Measurements from ENCODE around the gene MIOX. TPM values are rescaled to one million over a fixed set of nuclear protein-coding genes. Genes with fewer than 3 reads are reported as not detected.

The MIOX gene
- polyA plus RNA-seq, 1 donor from 2014 or later: not detected

- Histone ChIP-seq H3K4me2 (ENCODE audit: low read length) (peak within 1 kb of the TSS; percentile 97), H3K9me2 (ENCODE audit: insufficient read depth, low read length) (no peaks in the 10 kb centered on the region), H3K27ac (ENCODE audit: low read length) (peak within 1 kb of the TSS; percentile 81), H3K9me3 (ENCODE audit: low read length) (no peaks in the 10 kb centered on the region), H4K20me1 (ENCODE audit: insufficient read depth) (no peaks in the 10 kb centered on the region), H3F3A (ENCODE audit: insufficient read depth, low read length, poor library complexity, severe bottlenecking) (no peaks in the 10 kb centered on the region), H2AFZ (ENCODE audit: low read depth, low read length) (peak within 1 kb of the TSS; percentile 27), H3K36me3 (ENCODE audit: insufficient read depth, low read length) (no peaks in the 10 kb centered on the region), H3K27me3 (ENCODE audit: insufficient read depth, low read depth, low read length) (no peaks in the 10 kb centered on the region), H3K79me2 (replicated peaks; ENCODE audit: insufficient read depth, low read length) (peaks cover 34% of the 10 kb centered on the region), H3K9ac (ENCODE audit: low read length) (peak within 1 kb of the TSS; percentile 86), H3K4me3 (ENCODE audit: low read length) (peak within 1 kb of the TSS; percentile 94)
- peak; percentile 76 for TF ChIP-seq POLR2AphosphoS5 (IDR thresholded peaks at IDR 0.05)
- peak; percentile 77 for TF ChIP-seq MXI1 (conservative IDR thresholded peaks at IDR 0.05; ENCODE audit: poor library complexity, severe bottlenecking)
- TF ChIP-seq EP300 (conservative IDR thresholded peaks at IDR 0.05; ENCODE audit: poor library complexity, severe bottlenecking): no peak
- TF ChIP-seq TAF1 (IDR thresholded peaks at IDR 0.05; ENCODE audit: low read depth): peak; percentile 51
- no peak for TF ChIP-seq CTCF (IDR thresholded peaks at IDR 0.05; ENCODE audit: poor library complexity, severe bottlenecking)
- TF ChIP-seq SMC3 (conservative IDR thresholded peaks at IDR 0.05; ENCODE audit: poor library complexity): peak; percentile 46
- TF ChIP-seq RAD21 (conservative IDR thresholded peaks at IDR 0.05): peak; percentile 45
These were observed 20.8 kb downstream of the MIOX start, which contains the start of gene LMF2 for GRCh38 chr22:50507421-50507990. LMF2 (minus strand) TSS chr22:50507702; CDS start chr22:50507675, 27 bp downstream.

GRCh38 chr22:50507991-50508884 lies 21.6 kb downstream of the MIOX start, which contains the start of gene NCAPH2:
NCAPH2 (plus strand) TSS chr22:50508224; CDS start chr22:50508338, 114 bp downstream.
- no peaks in the 10 kb centered on the region for H3F3A ChIP-seq (ENCODE audit: insufficient read depth, low read length, poor library complexity, severe bottlenecking)
- peaks cover 37% of the 10 kb centered on the region for H3K79me2 ChIP-seq (replicated peaks; ENCODE audit: insufficient read depth, low read length)
- no peaks in the 10 kb centered on the region for H3K9me3 ChIP-seq (ENCODE audit: low read length)
- no peaks in the 10 kb centered on the region for H3K27me3 ChIP-seq (ENCODE audit: insufficient read depth, low read depth, low read length)
- peak within 1 kb of the TSS; percentile 97 for H3K4me2 ChIP-seq (ENCODE audit: low read length)
- H3K9ac ChIP-seq (ENCODE audit: low read length): peak within 1 kb of the TSS; percentile 86
- TF ChIP-seq EZH2 (IDR thresholded peaks at IDR 0.05; ENCODE audit: borderline replicate concordance, insufficient read depth, low read length, poor library complexity, severe bottlenecking) (no peak), TAF1 (IDR thresholded peaks at IDR 0.05; ENCODE audit: low read depth) (peak; percentile 73), POLR2AphosphoS5 (IDR thresholded peaks at IDR 0.05) (peak; percentile 94), CTCF (IDR thresholded peaks at IDR 0.05; ENCODE audit: poor library complexity, severe bottlenecking) (no peak), EP300 (conservative IDR thresholded peaks at IDR 0.05; ENCODE audit: poor library complexity, severe bottlenecking) (peak; percentile 64), SMC3 (conservative IDR thresholded peaks at IDR 0.05; ENCODE audit: poor library complexity) (peak; percentile 3), MXI1 (conservative IDR thresholded peaks at IDR 0.05; ENCODE audit: poor library complexity, severe bottlenecking) (peak; percentile 76), RAD21 (conservative IDR thresholded peaks at IDR 0.05) (no peak)
- TF ChIP-seq, protein P1, sequence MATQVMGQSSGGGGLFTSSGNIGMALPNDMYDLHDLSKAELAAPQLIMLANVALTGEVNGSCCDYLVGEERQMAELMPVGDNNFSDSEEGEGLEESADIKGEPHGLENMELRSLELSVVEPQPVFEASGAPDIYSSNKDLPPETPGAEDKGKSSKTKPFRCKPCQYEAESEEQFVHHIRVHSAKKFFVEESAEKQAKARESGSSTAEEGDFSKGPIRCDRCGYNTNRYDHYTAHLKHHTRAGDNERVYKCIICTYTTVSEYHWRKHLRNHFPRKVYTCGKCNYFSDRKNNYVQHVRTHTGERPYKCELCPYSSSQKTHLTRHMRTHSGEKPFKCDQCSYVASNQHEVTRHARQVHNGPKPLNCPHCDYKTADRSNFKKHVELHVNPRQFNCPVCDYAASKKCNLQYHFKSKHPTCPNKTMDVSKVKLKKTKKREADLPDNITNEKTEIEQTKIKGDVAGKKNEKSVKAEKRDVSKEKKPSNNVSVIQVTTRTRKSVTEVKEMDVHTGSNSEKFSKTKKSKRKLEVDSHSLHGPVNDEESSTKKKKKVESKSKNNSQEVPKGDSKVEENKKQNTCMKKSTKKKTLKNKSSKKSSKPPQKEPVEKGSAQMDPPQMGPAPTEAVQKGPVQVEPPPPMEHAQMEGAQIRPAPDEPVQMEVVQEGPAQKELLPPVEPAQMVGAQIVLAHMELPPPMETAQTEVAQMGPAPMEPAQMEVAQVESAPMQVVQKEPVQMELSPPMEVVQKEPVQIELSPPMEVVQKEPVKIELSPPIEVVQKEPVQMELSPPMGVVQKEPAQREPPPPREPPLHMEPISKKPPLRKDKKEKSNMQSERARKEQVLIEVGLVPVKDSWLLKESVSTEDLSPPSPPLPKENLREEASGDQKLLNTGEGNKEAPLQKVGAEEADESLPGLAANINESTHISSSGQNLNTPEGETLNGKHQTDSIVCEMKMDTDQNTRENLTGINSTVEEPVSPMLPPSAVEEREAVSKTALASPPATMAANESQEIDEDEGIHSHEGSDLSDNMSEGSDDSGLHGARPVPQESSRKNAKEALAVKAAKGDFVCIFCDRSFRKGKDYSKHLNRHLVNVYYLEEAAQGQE (IDR thresholded peaks at IDR 0.05; ENCODE audit: borderline replicate concordance): peak; percentile 84
- no peaks in the 10 kb centered on the region for H3K9me2 ChIP-seq (ENCODE audit: insufficient read depth, low read length)
- H3K36me3 ChIP-seq (ENCODE audit: insufficient read depth, low read length): no peaks in the 10 kb centered on the region
- no peaks in the 10 kb centered on the region for H4K20me1 ChIP-seq (ENCODE audit: insufficient read depth)
- peak within 1 kb of the TSS; percentile 81 for H3K27ac ChIP-seq (ENCODE audit: low read length)
- peak within 1 kb of the TSS; percentile 94 for H3K4me3 ChIP-seq (ENCODE audit: low read length)
- peak within 1 kb of the TSS; percentile 27 for H2AFZ ChIP-seq (ENCODE audit: low read depth, low read length)
